GM10266 (cell line): Measurements from ENCODE around the gene GALNT17.

Experiments used
- DNase-seq: peaks from one replicate; pipeline ENCODE4 v3.0.0; 2012; ENCODE audit errors: extremely low spot score
- CTCF ChIP-seq: IDR thresholded peaks from 2 replicates; pipeline ENCODE4 v1.5.1; 2012; ENCODE audit warnings: mild to moderate bottlenecking, low read depth; ENCODE audit not compliant: control insufficient read depth, insufficient read depth; ENCODE audit errors: missing control alignments

The GALNT17 gene

GRCh38 chr7:71518880-71519279, 386.9 kb downstream of the GALNT17 start:
- TF ChIP-seq CTCF: no peak
- no peak for DNase-seq

- DNase-seq: no peak
- no peak for TF ChIP-seq CTCF
Measured at GRCh38 chr7:71521506-71521905, 389.6 kb downstream of the GALNT17 start.

- DNase-seq: no peak
Measured at GRCh38 chr7:71526106-71526505, 394.2 kb downstream of the GALNT17 start.

GRCh38 chr7:71527213-71527612, 395.3 kb downstream of the GALNT17 start:
- no peak for TF ChIP-seq CTCF
- no peak for DNase-seq

More at GRCh38 chr7:71526106-71526505, 394.2 kb downstream of the GALNT17 start:
- TF ChIP-seq CTCF: no peak

- DNase-seq: no peak
- TF ChIP-seq CTCF: no peak
Measured at GRCh38 chr7:71535616-71536015, 403.7 kb downstream of the GALNT17 start.

GRCh38 chr7:71538210-71538609, 406.3 kb downstream of the GALNT17 start:
- TF ChIP-seq CTCF: no peak
- DNase-seq: no peak

GRCh38 chr7:71539615-71540014, 407.7 kb downstream of the GALNT17 start:
- DNase-seq: no peak
- TF ChIP-seq CTCF: no peak
